ENCODE measurements around the gene ITPKA. TPM values are rescaled to one million over a fixed set of nuclear protein-coding genes. Genes with fewer than 3 reads are reported as not detected.

Gene ITPKA
- total RNA-seq, result not detected in 2 replicates
- long read RNA-seq, result 0 reads

DNA sequence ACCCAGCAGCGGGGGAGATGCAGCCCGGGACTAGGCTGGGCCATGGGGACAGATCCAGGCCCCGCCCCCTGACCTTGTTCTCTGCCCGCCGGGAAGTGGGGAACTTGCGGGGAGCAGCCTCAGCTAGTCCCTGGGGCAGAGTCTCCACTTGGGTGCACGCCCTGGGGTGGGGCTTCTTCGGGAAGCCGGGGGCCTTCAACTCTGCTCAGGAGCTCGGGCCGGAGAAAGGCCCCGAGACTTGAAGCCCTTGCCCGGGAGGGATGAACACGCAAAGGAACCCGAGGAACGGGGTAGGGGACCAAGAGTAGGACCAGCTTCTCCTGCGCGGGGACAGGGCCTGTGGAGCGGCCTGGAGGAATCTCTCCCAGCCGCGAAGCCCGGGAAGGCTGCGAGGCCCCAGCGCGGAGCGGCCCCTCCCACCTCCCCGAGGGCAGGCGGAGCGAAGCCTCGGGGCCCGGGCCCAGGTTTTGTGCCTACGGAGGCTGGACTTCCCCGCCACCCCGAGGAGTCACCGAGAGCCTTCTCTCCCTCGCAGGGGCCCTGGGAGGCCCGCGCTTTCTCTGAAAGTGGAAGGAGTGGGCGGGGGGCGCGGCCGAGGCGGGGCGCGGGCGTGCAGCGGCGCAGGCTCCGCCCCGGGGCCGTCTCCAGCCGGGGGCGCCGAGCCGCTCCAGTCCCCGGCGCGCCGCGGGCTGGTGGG is at the start of gene ITPKA:
Gene ITPKA, plus strand, starts transcription at position 670 of the 697 bp plus-strand sequence. CDS start 54 bp downstream, outside the sequence.
- TF ChIP-seq, protein P1, sequence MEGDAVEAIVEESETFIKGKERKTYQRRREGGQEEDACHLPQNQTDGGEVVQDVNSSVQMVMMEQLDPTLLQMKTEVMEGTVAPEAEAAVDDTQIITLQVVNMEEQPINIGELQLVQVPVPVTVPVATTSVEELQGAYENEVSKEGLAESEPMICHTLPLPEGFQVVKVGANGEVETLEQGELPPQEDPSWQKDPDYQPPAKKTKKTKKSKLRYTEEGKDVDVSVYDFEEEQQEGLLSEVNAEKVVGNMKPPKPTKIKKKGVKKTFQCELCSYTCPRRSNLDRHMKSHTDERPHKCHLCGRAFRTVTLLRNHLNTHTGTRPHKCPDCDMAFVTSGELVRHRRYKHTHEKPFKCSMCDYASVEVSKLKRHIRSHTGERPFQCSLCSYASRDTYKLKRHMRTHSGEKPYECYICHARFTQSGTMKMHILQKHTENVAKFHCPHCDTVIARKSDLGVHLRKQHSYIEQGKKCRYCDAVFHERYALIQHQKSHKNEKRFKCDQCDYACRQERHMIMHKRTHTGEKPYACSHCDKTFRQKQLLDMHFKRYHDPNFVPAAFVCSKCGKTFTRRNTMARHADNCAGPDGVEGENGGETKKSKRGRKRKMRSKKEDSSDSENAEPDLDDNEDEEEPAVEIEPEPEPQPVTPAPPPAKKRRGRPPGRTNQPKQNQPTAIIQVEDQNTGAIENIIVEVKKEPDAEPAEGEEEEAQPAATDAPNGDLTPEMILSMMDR (IDR thresholded peaks at IDR 0.05), result no peak
- Mint-ChIP-seq H3K4me3 (ENCODE audit: unreplicated experiment) (peak within 1 kb of the TSS; percentile 76), H3K4me1 (ENCODE audit: unreplicated experiment) (peaks cover 16% of the 10 kb centered on the region), H3K27me3 (ENCODE audit: unreplicated experiment) (peaks cover 27% of the 10 kb centered on the region), H3K9me3 (ENCODE audit: unreplicated experiment) (no peaks in the 10 kb centered on the region), H3K27ac (ENCODE audit: unreplicated experiment) (no peak within 1 kb of the TSS), H3K36me3 (ENCODE audit: unreplicated experiment) (peaks cover 2% of the 10 kb centered on the region)
- no peak for DNase-seq (ENCODE audit: extremely low spot score, unreplicated experiment)

- TF ChIP-seq, protein P1 (IDR thresholded peaks at IDR 0.05), result no peak
- H3K27ac Mint-ChIP-seq (ENCODE audit: unreplicated experiment), result no peak overlapping the region
- no peak for DNase-seq (ENCODE audit: extremely low spot score, unreplicated experiment)
- H3K36me3 Mint-ChIP-seq (ENCODE audit: unreplicated experiment), result peaks cover 25% of the 10 kb centered on the region
- no peaks in the 10 kb centered on the region for H3K9me3 Mint-ChIP-seq (ENCODE audit: unreplicated experiment)
- H3K4me3 Mint-ChIP-seq (ENCODE audit: unreplicated experiment), result no peak overlapping the region
- H3K27me3 Mint-ChIP-seq (ENCODE audit: unreplicated experiment), result no peaks in the 10 kb centered on the region
- peaks cover 16% of the 10 kb centered on the region for H3K4me1 Mint-ChIP-seq (ENCODE audit: unreplicated experiment)
These were observed 48.3 kb upstream of the ITPKA start for GRCh38 chr15:41445399-41445798.

DNA sequence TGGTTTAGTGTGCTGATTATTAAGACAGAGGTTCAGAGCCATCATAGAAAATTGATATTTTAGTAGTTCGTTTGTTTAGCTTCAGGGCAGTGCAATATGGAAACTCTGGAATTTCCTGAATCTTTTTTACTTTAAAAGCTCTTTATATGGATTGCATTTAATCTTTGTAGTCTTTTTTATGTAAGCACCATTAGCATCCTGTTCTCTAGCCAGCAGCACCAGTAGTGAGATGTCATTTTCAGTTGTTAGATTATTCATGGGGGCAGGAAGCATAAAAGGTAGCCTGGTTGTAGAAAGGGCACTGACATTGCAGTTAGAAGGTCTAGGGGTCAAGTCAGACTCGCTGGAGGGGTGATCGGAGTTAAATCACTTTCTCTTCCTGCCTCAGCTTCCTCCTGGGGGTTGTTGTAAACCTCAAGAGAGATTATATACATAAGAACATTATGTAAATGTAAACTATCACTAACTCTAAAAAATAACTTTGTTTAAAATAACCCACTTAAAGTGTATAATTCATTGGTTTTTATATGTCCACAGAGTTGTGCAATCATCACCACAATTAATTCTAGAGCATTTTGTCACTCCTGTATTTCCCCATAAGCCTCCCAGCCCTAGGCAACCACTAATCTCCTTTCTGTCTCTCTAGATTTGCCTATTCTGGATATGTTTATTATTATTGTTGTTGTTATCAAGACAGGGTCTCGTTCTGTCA is 31.4 kb upstream of the ITPKA start:
- H3K27me3 Mint-ChIP-seq (ENCODE audit: unreplicated experiment), result no peaks in the 10 kb centered on the region
- no peak overlapping the region for H3K4me3 Mint-ChIP-seq (ENCODE audit: unreplicated experiment)
- no peak for DNase-seq (ENCODE audit: extremely low spot score, unreplicated experiment)
- peaks cover 34% of the 10 kb centered on the region for H3K36me3 Mint-ChIP-seq (ENCODE audit: unreplicated experiment)
- H3K9me3 Mint-ChIP-seq (ENCODE audit: unreplicated experiment), result no peaks in the 10 kb centered on the region
- TF ChIP-seq, protein P1 (IDR thresholded peaks at IDR 0.05), result no peak
- no peak overlapping the region for H3K27ac Mint-ChIP-seq (ENCODE audit: unreplicated experiment)
- H3K4me1 Mint-ChIP-seq (ENCODE audit: unreplicated experiment), result peaks cover 4% of the 10 kb centered on the region

- TF ChIP-seq, protein P1 (IDR thresholded peaks at IDR 0.05), result no peak
- no peaks in the 10 kb centered on the region for H3K9me3 Mint-ChIP-seq (ENCODE audit: unreplicated experiment)
- no peak overlapping the region for H3K27ac Mint-ChIP-seq (ENCODE audit: unreplicated experiment)
- no peaks in the 10 kb centered on the region for H3K27me3 Mint-ChIP-seq (ENCODE audit: unreplicated experiment)
- DNase-seq (ENCODE audit: extremely low spot score, unreplicated experiment), result no peak
- H3K4me1 Mint-ChIP-seq (ENCODE audit: unreplicated experiment), result peaks cover 4% of the 10 kb centered on the region
- peaks cover 32% of the 10 kb centered on the region for H3K36me3 Mint-ChIP-seq (ENCODE audit: unreplicated experiment)
- no peak overlapping the region for H3K4me3 Mint-ChIP-seq (ENCODE audit: unreplicated experiment)
These were observed 28.6 kb upstream of the ITPKA start for GRCh38 chr15:41464889-41465580.
